Endothelial cell of umbilical vein (primary cell): ENCODE measurements around the gene SH3BGRL. TPM values are rescaled to one million over a fixed set of nuclear protein-coding genes. Genes with fewer than 3 reads are reported as not detected.

ENCODE experiments used
- BruUV-seq: library from RNA; stranded (reverse); fragments of 400-500 nt; replicated peaks from 2 replicates; lab custom pipeline; 2021; lab: Mats Ljungman, UMichigan
- CTCF ChIA-PET: fragments of 300-600, 350-600 bp; sonication (Branson Sonifier 250); formaldehyde crosslinking; loops from one replicate; lab custom pipeline; 2021; ENCODE audit warnings: antibody characterized with exemption, inconsistent platforms; lab: Charles Lee
- POLR2A ChIA-PET: fragments of 300-600, 350-600 bp; sonication (Branson Sonifier 250); formaldehyde crosslinking; loops from one replicate; lab custom pipeline; 2021; ENCODE audit warnings: antibody characterized with exemption, inconsistent platforms; lab: Charles Lee
- DNase-seq: peaks from one replicate; pipeline ENCODE4 v3.0.0-alpha.2; 2011; ENCODE audit warnings: low read depth, low spot score
- FAIRE-seq: peaks from 2 replicates; lab custom pipeline; 2011; peaks lifted over from hg19 to GRCh38; lab: Jason Lieb, UNC
- H2AFZ ChIP-seq: 2 replicates; pipeline ENCODE4 v1.6.0; 2012; ENCODE audit warnings: low read depth, low read length, control low read depth, inconsistent platforms
- H3K27ac ChIP-seq: 2 replicates; pipeline ENCODE4 v1.5.1; 2011; ENCODE audit warnings: low read depth, mild to moderate bottlenecking, control low read depth, low read length, moderate library complexity; ENCODE audit not compliant: insufficient read depth
- H3K27me3 ChIP-seq, 2 experiments: 2 replicates each; pipeline versions ENCODE4 v1.6.0 to v1.6.1; 2011; ENCODE audit warnings: low read length in 2 of 2, mixed read lengths in 1 of 2; ENCODE audit not compliant: control insufficient read depth in 2 of 2, insufficient read depth in 2 of 2
- H3K36me3 ChIP-seq, 2 experiments: 2 replicates in 1 of 2; 3 replicates in 1 of 2; pipeline ENCODE4 v1.5.1; 2011; ENCODE audit warnings: low read length in 2 of 2, mild to moderate bottlenecking in 1 of 2, moderate library complexity in 1 of 2; ENCODE audit not compliant: control insufficient read depth in 2 of 2, insufficient read depth in 2 of 2; ENCODE audit errors: extremely low read depth in 1 of 2
- H3K4me1 ChIP-seq: 3 replicates; pipeline ENCODE4 v1.5.1; 2011; ENCODE audit warnings: mild to moderate bottlenecking, low read length; ENCODE audit not compliant: control insufficient read depth, insufficient read depth; ENCODE audit errors: extremely low read depth
- H3K4me2 ChIP-seq: 2 replicates; pipeline ENCODE4 v1.6.1; 2011; ENCODE audit warnings: low read length, control low read depth, mixed read lengths; ENCODE audit not compliant: insufficient read depth
- H3K4me3 ChIP-seq, 3 experiments: fragments of 200-600 bp in 1 of 3; sonication (generic), shearing (Covaris generic) in 1 of 3; replicated peaks in 1 of 3; 2 replicates each; pipeline ENCODE4 v1.5.1; 2011 to 2016; ENCODE audit warnings: control low read depth in 3 of 3, low read length in 3 of 3, mild to moderate bottlenecking in 2 of 3, inconsistent platforms in 1 of 3, low read depth in 1 of 3, moderate library complexity in 1 of 3; ENCODE audit not compliant: insufficient read depth in 1 of 3
- H3K79me2 ChIP-seq: 2 replicates; pipeline ENCODE4 v1.6.0; 2012; ENCODE audit warnings: low read length, inconsistent platforms; ENCODE audit not compliant: control insufficient read depth, insufficient read depth
- H3K9ac ChIP-seq: replicated peaks from 2 replicates; pipeline ENCODE3; 2011; ENCODE audit warnings: low read length, control low read depth; ENCODE audit not compliant: insufficient read depth; ENCODE audit errors: extremely low read depth
- H3K9me1 ChIP-seq: replicated peaks from 3 replicates; pipeline ENCODE4 v1.6.0; 2011; ENCODE audit warnings: mild to moderate bottlenecking, low read length; ENCODE audit not compliant: control insufficient read depth, insufficient read depth; ENCODE audit errors: extremely low read depth
- H3K9me3 ChIP-seq: replicated peaks from 2 replicates; pipeline ENCODE4 v1.5.1; 2012; ENCODE audit warnings: low read length, inconsistent platforms; ENCODE audit not compliant: control insufficient read depth, insufficient read depth
- H4K20me1 ChIP-seq: replicated peaks from 2 replicates; pipeline ENCODE3; 2011; ENCODE audit warnings: mild to moderate bottlenecking, low read length; ENCODE audit not compliant: control insufficient read depth, insufficient read depth; ENCODE audit errors: extremely low read depth
- EZH2 ChIP-seq: IDR thresholded peaks from 2 replicates; pipeline ENCODE4 v1.6.1; 2012; ENCODE audit warnings: borderline replicate concordance, low read depth, mild to moderate bottlenecking, moderate library complexity, low read length, inconsistent platforms; ENCODE audit not compliant: severe bottlenecking
- FOS ChIP-seq: IDR thresholded peaks from 2 replicates; pipeline ENCODE4 v1.6.1; 2011; ENCODE audit warnings: mild to moderate bottlenecking, low read length, moderate library complexity, borderline replicate concordance; ENCODE audit not compliant: insufficient read depth
- GATA2 ChIP-seq: IDR thresholded peaks from 2 replicates; pipeline ENCODE4 v1.7.0; 2011; ENCODE audit warnings: low read depth, mild to moderate bottlenecking, moderate library complexity, mixed read lengths, low read length; ENCODE audit not compliant: insufficient read length, insufficient read depth
- JUN ChIP-seq: IDR thresholded peaks from 2 replicates; pipeline ENCODE4 v1.6.1; 2011; ENCODE audit warnings: borderline replicate concordance, low read depth; ENCODE audit not compliant: insufficient read length, insufficient read depth
- MYC ChIP-seq: IDR thresholded peaks from one replicate; pipeline ENCODE4 v1.6.1; 2011; ENCODE audit warnings: mild to moderate bottlenecking, low read depth, low read length
- POLR2A ChIP-seq: IDR thresholded peaks from 2 replicates; pipeline ENCODE4 v1.6.1; 2012; ENCODE audit warnings: low read depth, mild to moderate bottlenecking, control low read depth, low read length
- POLR2AphosphoS5 ChIP-seq: IDR thresholded peaks from 2 replicates; pipeline ENCODE4 v1.6.1; 2012; ENCODE audit warnings: low read depth, mild to moderate bottlenecking, control low read depth, low read length, moderate library complexity; ENCODE audit not compliant: insufficient read depth
- dilution Hi-C: fragments of 300-500 bp; cut with MboI; formaldehyde crosslinking; loops from one replicate; pipeline ENCODE4 v1.15.0; 2019; ENCODE audit warnings: low sequenced_read_pairs; ENCODE audit not compliant: extremely low pct_ligation_motif_present
- intact Hi-C: fragments of 100-400 bp; cut with micrococcal nuclease; formaldehyde crosslinking; loops from one replicate; pipeline ENCODE4 v1.10.0; 2022
- polyA plus RNA-seq, 4 experiments: library from polyadenylated mRNA; depleted of rRNA in 3 of 4; stranded (reverse) in 3 of 4; unstranded in 1 of 4; fragments of >200 nt; gene quantifications; 2 replicates each; pipeline versions ENCODE4 v1.2.1 to v1.2.3, GENCODE V29; 2011 to 2012; ENCODE audit warnings: missing spikeins in 1 of 4
- total RNA-seq: library from RNA; stranded (reverse); gene quantifications from 2 replicates; pipeline ENCODE4 v1.2.3, GENCODE V29; 2021
- TF ChIP-seq, protein P1 (sequence below), 2 donors: IDR thresholded peaks; 1 replicate in 1 of 2; 2 replicates in 1 of 2; pipeline ENCODE4 v1.5.1; 2011; ENCODE audit warnings: low read length in 2 of 2, mild to moderate bottlenecking in 2 of 2, moderate library complexity in 2 of 2, control low read depth in 1 of 2, inconsistent platforms in 1 of 2, low read depth in 1 of 2; ENCODE audit not compliant: insufficient read depth in 1 of 2; ENCODE audit errors: extremely low read depth in 1 of 2
- TF ChIP-seq, protein P2 (sequence below): IDR thresholded peaks from 2 replicates; pipeline ENCODE4 v1.6.1; 2011; ENCODE audit not compliant: insufficient read depth, insufficient read length

SH3BGRL gene
- total and polyA plus RNA-seq, 2 donors (not counting 3 experiments of a cell fraction or from before 2014, with no cell fraction given) = 45.6 to 65.7 TPM

DNA sequence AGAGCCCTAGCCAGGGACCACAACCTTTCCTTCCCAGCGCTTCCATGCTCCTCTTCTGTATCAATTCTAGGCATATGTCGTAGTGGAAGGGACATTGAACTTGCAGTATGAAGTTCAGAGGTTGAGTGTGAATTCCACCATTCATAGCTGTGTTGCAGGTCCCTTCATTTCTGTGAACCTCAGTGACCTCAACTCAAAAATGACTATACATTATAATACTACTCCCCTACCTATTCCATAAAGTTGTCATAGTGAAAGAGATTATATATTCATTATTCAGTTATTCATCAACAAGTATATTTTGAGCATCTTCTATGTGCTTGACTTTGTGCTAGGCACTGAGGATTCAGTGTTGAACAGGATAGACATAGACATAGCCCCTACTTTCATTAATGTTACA lies 28.0 kb downstream of the SH3BGRL start:
- dilution Hi-C loops = no loop called here
- Histone ChIP-seq H3K27ac (no peak overlapping the region), H3K4me1 (no peaks in the 10 kb centered on the region), H2AFZ (no peak overlapping the region), H3K79me2 (no peaks in the 10 kb centered on the region), H3K27me3 (no peaks in the 10 kb centered on the region), H3K4me3 (no peak overlapping the region), H3K36me3 (no peaks in the 10 kb centered on the region), H4K20me1 (no peaks in the 10 kb centered on the region), H3K9me1 (no peaks in the 10 kb centered on the region), H3K4me2 (no peak overlapping the region), H3K9ac (no peak overlapping the region), H3K9me3 (no peaks in the 10 kb centered on the region)
- CTCF ChIA-PET = no interaction called here
- POLR2A ChIA-PET = no interaction called here
- intact Hi-C loops = no loop called here
- no peak for FAIRE-seq
- DNase-seq = no peak
- no TSS peak for BruUV-seq
- no peak for TF ChIP-seq FOS
- TF ChIP-seq POLR2AphosphoS5 = no peak
- no peak for TF ChIP-seq GATA2
- TF ChIP-seq POLR2A = no peak
- TF ChIP-seq MYC = no peak
- no peak for TF ChIP-seq EZH2
- TF ChIP-seq, protein P1, sequence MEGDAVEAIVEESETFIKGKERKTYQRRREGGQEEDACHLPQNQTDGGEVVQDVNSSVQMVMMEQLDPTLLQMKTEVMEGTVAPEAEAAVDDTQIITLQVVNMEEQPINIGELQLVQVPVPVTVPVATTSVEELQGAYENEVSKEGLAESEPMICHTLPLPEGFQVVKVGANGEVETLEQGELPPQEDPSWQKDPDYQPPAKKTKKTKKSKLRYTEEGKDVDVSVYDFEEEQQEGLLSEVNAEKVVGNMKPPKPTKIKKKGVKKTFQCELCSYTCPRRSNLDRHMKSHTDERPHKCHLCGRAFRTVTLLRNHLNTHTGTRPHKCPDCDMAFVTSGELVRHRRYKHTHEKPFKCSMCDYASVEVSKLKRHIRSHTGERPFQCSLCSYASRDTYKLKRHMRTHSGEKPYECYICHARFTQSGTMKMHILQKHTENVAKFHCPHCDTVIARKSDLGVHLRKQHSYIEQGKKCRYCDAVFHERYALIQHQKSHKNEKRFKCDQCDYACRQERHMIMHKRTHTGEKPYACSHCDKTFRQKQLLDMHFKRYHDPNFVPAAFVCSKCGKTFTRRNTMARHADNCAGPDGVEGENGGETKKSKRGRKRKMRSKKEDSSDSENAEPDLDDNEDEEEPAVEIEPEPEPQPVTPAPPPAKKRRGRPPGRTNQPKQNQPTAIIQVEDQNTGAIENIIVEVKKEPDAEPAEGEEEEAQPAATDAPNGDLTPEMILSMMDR (IDR thresholded peaks at IDR 0.05; ENCODE audit: extremely low read depth in 1 of 2, insufficient read depth in 1 of 2, low read depth in 1 of 2, low read length in 2 of 2) = no peak
- TF ChIP-seq, protein P2, sequence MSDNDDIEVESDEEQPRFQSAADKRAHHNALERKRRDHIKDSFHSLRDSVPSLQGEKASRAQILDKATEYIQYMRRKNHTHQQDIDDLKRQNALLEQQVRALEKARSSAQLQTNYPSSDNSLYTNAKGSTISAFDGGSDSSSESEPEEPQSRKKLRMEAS = no peak
- no peak for TF ChIP-seq JUN
